Spinal cord (tissue), 10 donors: ENCODE measurements around the gene KRTAP1-3. TPM values are rescaled to one million over a fixed set of nuclear protein-coding genes. Genes with fewer than 3 reads are reported as not detected.
A peak's percentile ranks its signal among the peaks of the same experiment; 100 is the strongest.
"Not testable (repeated sequence)": the region's sequence is repeated elsewhere in the genome, so short reads cannot be mapped to it uniquely, and the experiment has no call there.

Experiments used
- DNase-seq, 6 donors: peaks; one replicate each; pipeline versions ENCODE4 v3.0.0 to v3.0.0-alpha.2; 2013 to 2015; ENCODE audit warnings: low spot score in 6 of 6, low read depth in 4 of 6
- H3K27ac ChIP-seq: one replicate; pipeline ENCODE4 v1.5.1; 2013; ENCODE audit warnings: low read depth, low read length, control low read depth
- H3K27me3 ChIP-seq: one replicate; pipeline ENCODE4 v1.6.1; 2013; ENCODE audit warnings: low read length; ENCODE audit not compliant: control insufficient read depth, insufficient read depth
- H3K36me3 ChIP-seq: one replicate; pipeline ENCODE4 v1.6.1; 2013; ENCODE audit warnings: low read length; ENCODE audit not compliant: control insufficient read depth, insufficient read depth
- H3K4me1 ChIP-seq: one replicate; pipeline ENCODE4 v1.6.1; 2013; ENCODE audit warnings: low read length; ENCODE audit not compliant: control insufficient read depth, insufficient read depth
- H3K4me3 ChIP-seq: one replicate; pipeline ENCODE4 v1.5.1; 2013; ENCODE audit warnings: low read depth, low read length, control low read depth
- H3K9me3 ChIP-seq: one replicate; pipeline ENCODE4 v1.6.1; 2013; ENCODE audit warnings: low read length; ENCODE audit not compliant: control insufficient read depth, insufficient read depth
- WGBS: methylation state at CpG from one replicate; pipeline ENCODE4 v1.1.5; 2013; ENCODE audit warnings: missing lambda C conversion rate; ENCODE audit not compliant: insufficient coverage; 5-methylcytosine and 5-hydroxymethylcytosine counted together
- long read RNA-seq, 4 donors: transcript quantifications; one replicate each; lab custom pipeline, GENCODE V29; 2026
- polyA plus RNA-seq, 2 donors: library from polyadenylated mRNA; unstranded; fragments of 120-200 nt; gene quantifications; one replicate each; pipeline ENCODE4 v1.2.1, GENCODE V29; 2013; ENCODE audit not compliant: insufficient read length in 2 of 2
- total RNA-seq, 2 donors: library from RNA; depleted of rRNA in 1 of 2; stranded (reverse); fragments of 120-200 nt in 1 of 2; fragments of >200 nt in 1 of 2; gene quantifications; one replicate each; pipeline versions ENCODE4 v1.2.3 to v1.2.4, GENCODE V29; 2013 to 2014
- donor health status: healthy.

KRTAP1-3 gene, protein sequence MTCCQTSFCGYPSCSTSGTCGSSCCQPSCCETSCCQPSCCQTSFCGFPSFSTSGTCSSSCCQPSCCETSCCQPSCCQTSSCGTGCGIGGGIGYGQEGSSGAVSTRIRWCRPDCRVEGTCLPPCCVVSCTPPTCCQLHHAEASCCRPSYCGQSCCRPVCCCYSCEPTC
- total RNA-seq: not detected
- polyA plus RNA-seq: not detected
- long read RNA-seq, donor 1: 0 reads
- long read RNA-seq, donor 2: 0 reads
- long read RNA-seq, donor 3: 0 reads
- long read RNA-seq, donor 4: 0 reads

- peak in 1 of 6 donors; percentile 41 for DNase-seq
- not testable (repeated sequence) for H3K27ac ChIP-seq
- 88% methylated on average over 7 of the region's 10 CpGs for WGBS
Measured at GRCh38 chr17:41034346-41034935, at the start of gene KRTAP1-3. TSS of gene KRTAP1-3 (minus strand) at chr17:41034874. CDS start at chr17:41034821, 53 bp downstream.

GRCh38 chr17:41084100-41084856 lies 49.6 kb upstream of the KRTAP1-3 start, which contains the start of gene KRTAP4-7:
TSS of gene KRTAP4-7 (plus strand) at chr17:41084150. CDS start at chr17:41084207, 57 bp downstream.
- DNase-seq, H3K36me3 ChIP-seq, H3K4me3 ChIP-seq, H3K4me1 ChIP-seq, H3K27ac ChIP-seq, H3K9me3 ChIP-seq, H3K27me3 ChIP-seq: not testable (repeated sequence)
- WGBS: 84% methylated on average over 12 of the region's 14 CpGs

More at GRCh38 chr17:41034346-41034935, at the start of gene KRTAP1-3:
- H3K4me3 ChIP-seq, H3K27me3 ChIP-seq, H3K9me3 ChIP-seq, H3K36me3 ChIP-seq, H3K4me1 ChIP-seq: not testable (repeated sequence)

DNA sequence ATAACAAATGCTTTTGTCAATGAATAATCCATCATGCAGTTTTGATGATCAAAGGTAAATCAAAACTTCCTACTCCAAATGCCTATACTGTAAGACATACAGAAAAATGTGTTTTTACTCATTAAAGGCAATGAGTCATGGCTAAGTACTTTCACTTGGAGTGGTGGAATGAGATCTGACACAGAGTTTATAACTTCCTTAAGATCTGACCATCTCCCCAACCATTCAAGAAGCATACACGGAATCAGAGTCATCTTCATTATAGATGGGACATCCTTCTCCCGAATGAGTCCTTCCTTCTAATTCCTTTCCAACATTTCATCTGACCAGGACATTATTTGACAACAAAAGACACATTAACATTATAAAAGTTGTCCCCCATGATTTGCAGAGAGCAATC lies 48.8 kb upstream of the KRTAP1-3 start:
- not testable (repeated sequence) for H3K9me3 ChIP-seq, H3K4me3 ChIP-seq, DNase-seq, H3K36me3 ChIP-seq, H3K4me1 ChIP-seq, H3K27me3 ChIP-seq, H3K27ac ChIP-seq
- WGBS: no CpG with 5 or more reads among the region's 2 CpGs

DNA sequence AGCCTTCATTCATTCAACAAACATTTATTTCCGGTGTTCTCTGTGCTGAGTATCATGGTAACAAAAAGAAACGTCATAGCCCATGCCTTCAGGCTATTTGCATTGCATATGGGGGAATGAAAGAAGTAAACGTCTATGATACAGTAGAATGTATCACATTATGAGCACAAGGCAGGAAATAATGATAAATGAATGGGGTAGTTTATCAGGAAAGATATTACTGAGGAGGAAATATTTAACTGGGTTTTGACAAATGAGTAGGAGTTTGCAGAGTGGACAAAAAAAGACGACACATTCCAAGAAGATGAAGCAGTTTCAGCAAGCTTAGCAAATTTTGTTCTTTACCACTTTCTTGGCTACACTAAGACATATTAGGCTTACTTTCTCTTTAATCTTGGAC lies 48.0 kb upstream of the KRTAP1-3 start:
- 76% methylated on average over 2 of the region's 4 CpGs for WGBS
- DNase-seq: no peak

GRCh38 chr17:41076788-41077187 lies 42.1 kb upstream of the KRTAP1-3 start:
- Histone ChIP-seq H3K27me3 (no peaks in the 10 kb centered on the region), H3K27ac (no peak overlapping the region), H3K4me1 (no peaks in the 10 kb centered on the region), H3K4me3 (no peak overlapping the region), H3K36me3 (no peaks in the 10 kb centered on the region), H3K9me3 (no peaks in the 10 kb centered on the region)
- no peak for DNase-seq

More for the DNA sequence above, 48.0 kb upstream of the KRTAP1-3 start:
- Histone ChIP-seq H3K9me3 (no peaks in the 10 kb centered on the region), H3K4me1 (no peaks in the 10 kb centered on the region), H3K27ac (no peak overlapping the region), H3K27me3 (no peaks in the 10 kb centered on the region), H3K36me3 (no peaks in the 10 kb centered on the region), H3K4me3 (no peak overlapping the region)

- DNase-seq: no peak
- Histone ChIP-seq H3K4me1 (no peaks in the 10 kb centered on the region), H3K27me3 (no peaks in the 10 kb centered on the region), H3K36me3 (no peaks in the 10 kb centered on the region), H3K4me3 (no peak overlapping the region), H3K9me3 (no peaks in the 10 kb centered on the region), H3K27ac (no peak overlapping the region)
- WGBS: no CpG with 5 or more reads among the region's 2 CpGs
Measured at GRCh38 chr17:41073676-41074075, 39.0 kb upstream of the KRTAP1-3 start.

DNA sequence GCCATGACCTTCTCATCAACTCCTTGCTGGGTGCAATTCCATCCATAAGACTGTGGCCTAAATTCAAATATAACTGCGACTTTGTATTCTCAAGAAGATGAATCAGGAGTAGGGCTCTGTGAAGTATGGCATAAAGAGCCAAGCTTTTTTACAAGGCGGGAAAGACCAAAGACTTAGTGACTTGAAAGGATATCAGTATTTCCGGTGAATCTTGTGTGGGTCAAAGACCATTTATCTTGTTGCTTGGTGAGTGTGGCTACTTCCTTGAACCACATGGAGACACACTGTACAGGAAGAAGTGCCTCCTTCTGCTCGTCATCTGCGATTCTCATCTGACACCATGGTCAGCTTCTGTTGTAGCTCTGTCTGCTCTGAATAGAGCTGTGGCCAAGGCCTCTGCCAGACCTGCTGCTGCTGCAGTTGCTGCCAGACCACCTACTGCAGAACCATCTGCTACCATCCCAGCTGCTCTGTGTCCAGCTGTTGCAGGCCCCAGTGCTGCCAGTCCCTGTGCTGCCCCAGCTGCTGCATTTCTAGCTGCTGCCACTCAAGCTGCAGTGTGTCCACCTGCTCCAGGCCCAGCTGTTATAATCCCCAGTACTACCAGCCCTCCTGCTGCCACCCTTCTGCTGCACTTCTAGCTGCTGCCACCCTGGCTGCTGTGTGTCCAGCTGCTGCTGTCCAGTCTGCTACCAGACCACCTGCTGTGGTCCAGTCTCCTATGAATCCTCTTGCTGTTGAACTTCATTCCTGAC lies 37.1 kb upstream of the KRTAP1-3 start:
- Histone ChIP-seq H3K9me3 (no peaks in the 10 kb centered on the region), H3K4me3 (no peak overlapping the region), H3K36me3 (no peaks in the 10 kb centered on the region), H3K4me1 (no peaks in the 10 kb centered on the region), H3K27me3 (no peaks in the 10 kb centered on the region), H3K27ac (no peak overlapping the region)
- no peak for DNase-seq
- 86% methylated on average over 4 of the region's 5 CpGs for WGBS

- H3K4me3 ChIP-seq: no peak overlapping the region
- H3K36me3 ChIP-seq: no peaks in the 10 kb centered on the region
- no peaks in the 10 kb centered on the region for H3K27me3 ChIP-seq
- no peaks in the 10 kb centered on the region for H3K4me1 ChIP-seq
- WGBS: 95% methylated on average over 2 of the region's 3 CpGs
- H3K27ac ChIP-seq: no peak overlapping the region
- H3K9me3 ChIP-seq: no peaks in the 10 kb centered on the region
- no peak for DNase-seq
Measured at GRCh38 chr17:41069031-41069430, 34.4 kb upstream of the KRTAP1-3 start.

DNA sequence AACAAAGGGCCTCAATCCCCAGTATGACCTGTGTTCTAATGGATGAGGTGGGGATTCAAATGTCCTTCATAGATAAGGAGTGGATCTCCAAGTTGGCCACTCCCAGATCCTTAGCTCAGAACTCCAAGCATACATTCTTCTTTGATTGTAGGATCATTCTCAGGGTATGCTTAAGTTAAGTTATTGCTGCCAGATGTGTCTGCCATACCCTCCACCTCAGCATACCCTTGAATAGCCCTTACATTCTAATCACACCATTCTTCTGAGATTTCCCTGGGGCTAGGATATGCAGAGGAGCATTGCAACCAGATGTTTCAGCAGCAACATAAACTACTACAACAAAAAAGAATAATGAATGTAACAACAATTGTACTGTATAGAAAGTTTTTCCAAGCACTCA lies 32.6 kb upstream of the KRTAP1-3 start:
- Histone ChIP-seq H3K9me3 (no peaks in the 10 kb centered on the region), H3K36me3 (no peaks in the 10 kb centered on the region), H3K4me3 (no peak overlapping the region)

More for the DNA sequence above, 32.6 kb upstream of the KRTAP1-3 start:
- Histone ChIP-seq H3K27me3 (no peaks in the 10 kb centered on the region), H3K4me1 (no peaks in the 10 kb centered on the region), H3K27ac (no peak overlapping the region)
- DNase-seq: no peak
